Gastrocnemius medialis (tissue), 4 donors: ENCODE data around the gene COX17. TPM values are rescaled to one million over a fixed set of nuclear protein-coding genes. Genes with fewer than 3 reads are reported as not detected.

ENCODE experiments used
- ATAC-seq, 2 donors: fragments of 150-250 bp; one replicate each; pipeline ENCODE4 v1.9.1; 2016
- DNase-seq, 2 donors: peaks; one replicate each; pipeline ENCODE4 v3.0.0-alpha.2; 2019
- H3K27ac ChIP-seq, 4 donors: fragments of 200-600 bp; sonication (generic); 1 replicate in 1 of 4; 2 replicates in 3 of 4; pipeline ENCODE4 v1.5.1; 2016 to 2018; ENCODE audit warnings: mild to moderate bottlenecking in 2 of 4, moderate library complexity in 1 of 4
- H3K27me3 ChIP-seq, 3 donors: fragments of 200-600 bp; sonication (generic) in 2 of 3; 1 replicate in 1 of 3; 2 replicates in 2 of 3; pipeline versions ENCODE4 v1.5.1 to v1.6.0; 2016 to 2019; ENCODE audit warnings: mild to moderate bottlenecking in 1 of 3, moderate library complexity in 1 of 3
- H3K36me3 ChIP-seq, 2 donors: fragments of 200-600 bp; sonication (generic) in 1 of 2; one replicate each; pipeline ENCODE4 v1.5.1; 2017 to 2018
- H3K4me1 ChIP-seq, 2 donors: fragments of 200-600 bp; sonication (generic) in 1 of 2; one replicate each; pipeline ENCODE4 v1.5.1; 2016 to 2017; ENCODE audit warnings: mild to moderate bottlenecking in 2 of 2
- H3K4me3 ChIP-seq, 4 donors: fragments of 200-600 bp; sonication (generic) in 3 of 4; 1 replicate in 1 of 4; 2 replicates in 3 of 4; pipeline ENCODE4 v1.5.1; 2016 to 2019; ENCODE audit warnings: mild to moderate bottlenecking in 2 of 4
- H3K9me3 ChIP-seq, 3 donors: fragments of 200-600 bp; sonication (generic) in 2 of 3; 1 replicate in 1 of 3; 2 replicates in 2 of 3; pipeline ENCODE4 v1.5.1; 2016 to 2019
- CTCF ChIP-seq, 5 experiments: fragments of 450-650 bp in 3 of 5; fragments of 200-600 bp in 2 of 5; sonication (generic) in 2 of 5; IDR thresholded peaks in 4 of 5; conservative IDR thresholded peaks in 1 of 5; 1 replicate in 4 of 5; 2 replicates in 1 of 5; pipeline ENCODE4 v1.5.1; 2016 to 2019; ENCODE audit warnings: antibody characterized with exemption in 5 of 5, mild to moderate bottlenecking in 3 of 5, moderate library complexity in 3 of 5
- POLR2A ChIP-seq, 2 donors: fragments of 450-650 bp; IDR thresholded peaks; one replicate each; pipeline ENCODE4 v1.6.1; 2017; ENCODE audit warnings: antibody characterized with exemption in 2 of 2, mild to moderate bottlenecking in 2 of 2, moderate library complexity in 2 of 2
- in situ Hi-C, 4 donors: fragments of 200-750 bp; cut with MboI; loops; one replicate each; pipeline versions ENCODE4 v1.15.0 to v1.8.0; 2017; ENCODE audit warnings: low sequenced_read_pairs in 4 of 4
- intact Hi-C: fragments of 100-400 bp; cut with DNase I; formaldehyde crosslinking; loops from one replicate; pipeline ENCODE4 v1.15.1; 2023; ENCODE audit warnings: low total_unique reads
- total RNA-seq, 4 donors: library from RNA; depleted of rRNA; stranded (reverse); fragments of >200 nt; gene quantifications; one replicate each; pipeline versions ENCODE4 v1.1.0 to v1.2.3, GENCODE V29; 2016

The COX17 gene
- total RNA-seq, 4 donors from 2014 or later: 63.4 to 146 (median 87.5) TPM

GRCh38 chr3:119645813-119646212 is 31.4 kb downstream of the COX17 start:
- H3K4me3 ChIP-seq: no peak overlapping the region
- no peak for TF ChIP-seq CTCF (IDR thresholded peaks at IDR 0.05 in 4 of 5, conservative IDR thresholded peaks at IDR 0.05 in 1 of 5)
- TF ChIP-seq POLR2A (IDR thresholded peaks at IDR 0.05): no peak
- in situ Hi-C loops: no loop called here
- peaks cover 0 to 9% of the 10 kb centered on the region in 2 donors for H3K36me3 ChIP-seq
- no peak for ATAC-seq
- H3K27me3 ChIP-seq: no peaks in the 10 kb centered on the region
- peaks cover 63 to 85% of the 10 kb centered on the region in 2 donors for H3K4me1 ChIP-seq
- no peaks in the 10 kb centered on the region for H3K9me3 ChIP-seq
- DNase-seq: no peak
- intact Hi-C loops: no loop called here
- H3K27ac ChIP-seq: peak overlapping the region; percentile 94 to 96 (median 95)

GRCh38 chr3:119644481-119644880 is 32.7 kb downstream of the COX17 start:
- Histone ChIP-seq H3K9me3 (no peaks in the 10 kb centered on the region), H3K36me3 (peaks cover 0 to 9% of the 10 kb centered on the region in 2 donors), H3K27me3 (no peaks in the 10 kb centered on the region), H3K27ac (peak overlapping the region; percentile 94 to 96 (median 95)), H3K4me3 (no peak overlapping the region), H3K4me1 (peaks cover 57 to 76% of the 10 kb centered on the region in 2 donors)
- in situ Hi-C loops (no loop called here), intact Hi-C loops (no loop called here)
- TF ChIP-seq CTCF (IDR thresholded peaks at IDR 0.05 in 4 of 5, conservative IDR thresholded peaks at IDR 0.05 in 1 of 5): no peak
- TF ChIP-seq POLR2A (IDR thresholded peaks at IDR 0.05): no peak
- DNase-seq: no peak
- no peak for ATAC-seq

GRCh38 chr3:119643528-119643927 is 33.7 kb downstream of the COX17 start:
- no peak overlapping the region for H3K4me3 ChIP-seq
- no peak for TF ChIP-seq CTCF (IDR thresholded peaks at IDR 0.05 in 4 of 5, conservative IDR thresholded peaks at IDR 0.05 in 1 of 5)
- TF ChIP-seq POLR2A (IDR thresholded peaks at IDR 0.05): no peak
- no peaks in the 10 kb centered on the region for H3K27me3 ChIP-seq
- H3K4me1 ChIP-seq: peaks cover 54 to 73% of the 10 kb centered on the region in 2 donors
- intact Hi-C loops (no loop called here), in situ Hi-C loops (no loop called here)
- H3K36me3 ChIP-seq: peaks cover 0 to 5% of the 10 kb centered on the region in 2 donors
- no peaks in the 10 kb centered on the region for H3K9me3 ChIP-seq
- no peak for DNase-seq
- no peak for ATAC-seq
- H3K27ac ChIP-seq: peak overlapping the region; percentile 94 to 96 (median 95)

GRCh38 chr3:119642746-119643473 is 34.3 kb downstream of the COX17 start:
- ATAC-seq (no peak), DNase-seq (no peak)
- TF ChIP-seq CTCF (IDR thresholded peaks at IDR 0.05 in 4 of 5, conservative IDR thresholded peaks at IDR 0.05 in 1 of 5): no peak
- TF ChIP-seq POLR2A (IDR thresholded peaks at IDR 0.05): peak in 1 of 2 donors; percentile 20
- no peak overlapping the region for H3K4me3 ChIP-seq
- H3K36me3 ChIP-seq: peaks cover 0 to 5% of the 10 kb centered on the region in 2 donors
- peaks cover 53 to 73% of the 10 kb centered on the region in 2 donors for H3K4me1 ChIP-seq
- intact Hi-C loops (no loop called here), in situ Hi-C loops (no loop called here)
- H3K27ac ChIP-seq: peak overlapping the region; percentile 94 to 96 (median 95)
- H3K9me3 ChIP-seq: no peaks in the 10 kb centered on the region
- no peaks in the 10 kb centered on the region for H3K27me3 ChIP-seq
